Measurements from ENCODE around the gene HSPA12A. TPM values are rescaled to one million over a fixed set of nuclear protein-coding genes. Genes with fewer than 3 reads are reported as not detected.

HSPA12A gene
- polyA plus RNA-seq, 3 donors, result 33.4 to 56.2 (median 38.9) TPM

DNA sequence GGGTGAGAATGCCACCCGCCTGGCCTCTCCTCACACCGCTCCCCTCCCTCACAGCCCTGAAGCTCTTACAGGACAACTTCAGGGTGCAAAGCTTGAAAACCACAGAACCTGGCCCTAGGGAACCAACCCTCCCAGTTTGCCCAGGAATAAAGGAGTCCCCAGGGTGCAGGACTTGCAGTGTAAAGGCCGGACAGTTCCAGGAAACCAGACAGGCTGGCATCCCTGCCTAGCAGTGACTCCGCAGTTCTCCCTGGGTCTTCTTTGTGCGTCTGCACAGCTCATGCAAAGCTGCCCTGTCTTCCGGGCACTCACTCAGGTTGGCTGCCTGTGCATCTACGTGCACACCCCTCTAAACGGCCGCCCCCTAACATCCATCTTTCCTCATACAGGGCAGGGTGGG lies 36.1 kb downstream of the HSPA12A start:
- DNase-seq (ENCODE audit: extremely low read depth in 1 of 11, low read depth in 9 of 11, low spot score in 4 of 11), result no peak

DNA sequence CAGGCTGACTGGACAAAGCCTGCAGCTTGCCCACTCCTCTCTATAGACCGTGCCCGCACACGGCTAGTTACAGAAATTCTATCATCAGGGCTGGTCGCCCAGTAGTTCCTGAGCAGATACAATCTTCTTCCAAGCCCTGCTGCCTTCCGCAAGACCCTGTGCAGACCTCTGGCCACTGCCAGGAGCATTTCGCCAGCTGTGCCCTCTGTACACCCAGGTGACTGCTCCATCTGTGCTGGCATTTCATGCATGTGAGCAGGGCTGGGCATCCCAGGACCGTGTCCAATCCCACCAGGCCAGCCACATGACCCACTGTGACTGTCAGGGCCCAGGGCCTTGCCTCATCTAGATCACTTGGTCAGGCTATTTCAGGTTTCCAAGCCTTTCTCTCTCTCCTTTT lies 36.9 kb downstream of the HSPA12A start:
- no peak for DNase-seq (ENCODE audit: extremely low read depth in 1 of 11, low read depth in 9 of 11, low spot score in 4 of 11)

GRCh38 chr10:116704926-116705325 lies 37.4 kb downstream of the HSPA12A start:
- DNase-seq (ENCODE audit: extremely low read depth in 1 of 11, low read depth in 9 of 11, low spot score in 4 of 11), result no peak

GRCh38 chr10:116702165-116702564 lies 40.2 kb downstream of the HSPA12A start:
- no peak for DNase-seq (ENCODE audit: extremely low read depth in 1 of 11, low read depth in 9 of 11, low spot score in 4 of 11)

GRCh38 chr10:116699471-116700150 lies 42.8 kb downstream of the HSPA12A start:
- DNase-seq (ENCODE audit: extremely low read depth in 1 of 11, low read depth in 9 of 11, low spot score in 4 of 11), result no peak

- DNase-seq (ENCODE audit: extremely low read depth in 1 of 11, low read depth in 9 of 11, low spot score in 4 of 11), result no peak
Observed at GRCh38 chr10:116699049-116699448, 43.3 kb downstream of the HSPA12A start.

DNA sequence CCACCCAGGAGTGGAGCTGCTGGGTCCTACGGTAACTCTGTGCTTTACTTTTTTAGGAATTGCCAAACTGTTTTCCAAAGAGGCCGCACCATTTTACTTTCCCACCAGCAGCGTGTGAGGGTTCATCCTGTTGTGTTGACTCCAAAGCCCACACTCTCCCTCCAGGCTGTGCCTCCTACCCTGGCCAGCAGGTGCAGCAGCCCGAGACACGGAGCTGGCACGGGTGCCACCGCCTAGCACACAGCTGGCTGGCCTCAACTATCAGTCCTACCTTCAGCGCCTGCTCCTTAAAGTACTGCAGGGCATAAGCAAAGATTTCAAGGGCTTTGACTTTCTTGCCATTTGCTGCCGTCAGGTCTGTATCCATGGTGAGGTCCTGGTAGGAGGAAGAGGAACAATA lies 44.0 kb downstream of the HSPA12A start:
- no peak for DNase-seq (ENCODE audit: extremely low read depth in 1 of 11, low read depth in 9 of 11, low spot score in 4 of 11)

- no peak for DNase-seq (ENCODE audit: extremely low read depth in 1 of 11, low read depth in 9 of 11, low spot score in 4 of 11)
Observed at GRCh38 chr10:116697816-116698215, 44.5 kb downstream of the HSPA12A start.

GRCh38 chr10:116696919-116697318 lies 45.4 kb downstream of the HSPA12A start:
- no peak for DNase-seq (ENCODE audit: extremely low read depth in 1 of 11, low read depth in 9 of 11, low spot score in 4 of 11)

DNA sequence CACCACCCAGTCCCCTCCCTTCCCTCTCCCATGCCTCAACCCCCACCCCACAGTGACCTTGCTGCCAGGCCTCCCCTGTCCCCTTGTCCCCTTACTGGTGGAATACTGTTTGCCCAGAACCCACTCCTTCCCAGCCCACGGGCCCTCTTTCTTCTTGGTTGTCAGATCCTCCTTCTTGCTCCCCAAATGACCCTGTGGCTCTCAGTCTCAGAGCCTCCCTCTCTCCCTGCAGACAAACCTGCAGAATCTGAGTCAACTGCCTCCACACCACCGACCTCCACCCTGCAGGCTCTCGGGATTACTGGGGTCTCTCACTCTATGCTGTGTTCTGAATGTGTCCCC lies 47.5 kb downstream of the HSPA12A start:
- DNase-seq (ENCODE audit: extremely low read depth in 1 of 11, low read depth in 9 of 11, low spot score in 4 of 11), result no peak

DNA sequence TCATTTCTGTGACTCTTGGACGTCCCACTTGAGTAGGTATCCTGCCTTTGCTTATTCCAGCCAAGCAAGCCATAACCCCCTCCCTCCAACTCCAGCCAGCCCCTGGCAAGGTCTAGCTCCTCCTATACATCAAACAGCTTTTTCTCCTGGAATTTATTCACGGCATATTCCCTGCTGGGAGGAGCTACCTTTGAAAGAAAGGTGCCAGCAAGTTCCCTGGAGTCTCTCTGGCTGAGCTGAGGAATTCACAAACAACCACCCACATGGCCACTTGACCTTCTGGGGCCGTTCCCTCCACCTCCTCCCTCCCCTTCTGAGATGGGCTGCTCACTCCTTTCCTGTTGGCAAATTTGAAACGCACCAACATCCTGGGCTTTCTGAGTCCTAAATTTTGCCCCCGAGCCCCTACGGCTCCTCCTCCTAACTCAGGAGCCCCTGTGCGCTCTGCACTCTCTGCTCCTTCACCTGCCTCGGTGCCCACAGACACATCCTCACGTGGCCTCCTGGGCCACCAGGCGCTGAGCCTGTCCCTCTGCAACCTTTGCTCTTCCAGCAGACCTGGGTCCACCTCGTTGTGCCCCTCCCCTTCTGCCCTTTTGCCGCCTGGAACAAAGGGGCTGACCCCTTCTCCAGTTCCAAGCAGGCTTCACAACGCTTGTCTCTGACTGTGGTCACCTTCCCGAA lies 48.0 kb downstream of the HSPA12A start:
- peak in 2 of 11 donors; percentile 49 to 63 for DNase-seq (ENCODE audit: extremely low read depth in 1 of 11, low read depth in 9 of 11, low spot score in 4 of 11)

DNA sequence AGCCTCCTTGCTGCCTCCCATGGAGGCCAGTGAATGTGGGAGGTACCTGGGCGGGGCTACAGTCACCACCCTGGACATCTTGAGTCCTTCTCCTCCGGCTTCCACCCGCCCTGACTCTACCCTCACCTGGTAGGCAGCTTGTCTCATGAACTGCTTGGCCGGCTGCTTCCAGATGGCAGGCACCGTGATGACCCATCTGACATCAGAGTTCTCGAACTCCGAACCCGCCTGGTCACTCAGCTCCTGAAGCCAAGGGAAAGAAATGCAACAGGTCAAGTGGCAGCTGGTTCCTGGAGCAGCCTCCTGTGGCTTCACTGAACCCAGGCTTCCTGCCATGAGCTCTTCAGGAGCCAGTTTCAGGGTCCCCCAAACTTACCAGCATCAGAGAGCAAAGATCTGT lies 50.1 kb downstream of the HSPA12A start:
- DNase-seq (ENCODE audit: extremely low read depth in 1 of 11, low read depth in 9 of 11, low spot score in 4 of 11), result no peak

DNA sequence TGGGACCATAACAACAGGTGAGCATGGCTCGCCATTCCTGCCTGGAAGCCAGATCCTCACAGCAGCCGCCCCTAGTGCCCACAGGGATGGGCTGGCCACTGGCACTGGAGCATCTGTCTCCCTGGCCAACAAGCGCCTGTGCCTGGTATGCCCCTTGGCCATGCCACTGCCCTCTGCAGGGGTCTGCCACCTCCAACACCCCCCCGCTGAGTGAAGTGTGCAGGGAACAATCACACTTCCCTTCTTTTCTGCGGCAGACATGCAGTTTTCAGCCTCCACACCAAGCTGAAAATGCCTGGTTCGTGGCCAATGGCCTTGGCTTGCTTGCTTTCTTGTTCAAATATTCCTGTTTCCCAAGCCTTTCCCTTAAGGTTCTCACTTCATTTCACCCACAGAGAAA lies 50.7 kb downstream of the HSPA12A start:
- DNase-seq (ENCODE audit: extremely low read depth in 1 of 11, low read depth in 9 of 11, low spot score in 4 of 11), result no peak

GRCh38 chr10:116690356-116691322 lies 51.7 kb downstream of the HSPA12A start:
- peak in 1 of 11 donors; percentile 30 for DNase-seq (ENCODE audit: extremely low read depth in 1 of 11, low read depth in 9 of 11, low spot score in 4 of 11)

GRCh38 chr10:116689744-116690143 lies 52.6 kb downstream of the HSPA12A start:
- DNase-seq (ENCODE audit: extremely low read depth in 1 of 11, low read depth in 9 of 11, low spot score in 4 of 11), result no peak

DNA sequence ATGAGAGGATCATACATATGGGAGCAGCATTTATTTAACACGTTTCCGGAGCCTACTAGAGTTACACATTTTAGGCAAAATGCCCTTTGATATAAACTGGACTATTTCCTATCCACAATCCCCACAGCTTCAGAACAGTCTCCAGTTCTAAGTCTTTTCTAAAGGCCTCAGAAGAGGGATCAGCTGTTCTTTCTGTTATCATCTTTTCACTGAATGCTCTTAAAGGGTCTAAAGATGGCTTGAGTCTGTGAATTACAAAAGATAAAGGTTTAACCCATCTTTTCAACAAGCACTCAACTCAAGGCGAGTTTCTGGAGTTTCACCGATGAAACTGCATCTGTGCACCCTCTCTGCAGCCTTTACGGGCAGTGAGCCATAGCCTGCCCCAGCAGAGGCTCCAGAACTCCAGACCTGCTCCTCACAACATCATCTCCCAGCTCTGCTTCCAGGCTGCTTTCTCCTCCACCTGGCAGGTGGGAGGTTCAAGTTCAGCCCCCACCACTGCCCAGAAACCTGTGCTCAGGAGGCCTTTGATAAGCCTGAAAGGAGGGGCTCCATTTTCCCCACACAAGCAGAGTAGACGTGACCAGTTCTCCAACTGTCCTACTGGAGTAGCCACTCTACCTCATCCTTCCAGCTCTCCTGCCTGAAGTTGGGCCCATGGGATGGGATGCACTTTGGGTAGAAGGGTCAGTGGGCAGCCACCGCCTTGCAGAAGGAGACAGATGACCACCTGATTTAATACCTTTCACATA lies 53.4 kb downstream of the HSPA12A start:
- DNase-seq (ENCODE audit: extremely low read depth in 1 of 11, low read depth in 9 of 11, low spot score in 4 of 11), result no peak

DNA sequence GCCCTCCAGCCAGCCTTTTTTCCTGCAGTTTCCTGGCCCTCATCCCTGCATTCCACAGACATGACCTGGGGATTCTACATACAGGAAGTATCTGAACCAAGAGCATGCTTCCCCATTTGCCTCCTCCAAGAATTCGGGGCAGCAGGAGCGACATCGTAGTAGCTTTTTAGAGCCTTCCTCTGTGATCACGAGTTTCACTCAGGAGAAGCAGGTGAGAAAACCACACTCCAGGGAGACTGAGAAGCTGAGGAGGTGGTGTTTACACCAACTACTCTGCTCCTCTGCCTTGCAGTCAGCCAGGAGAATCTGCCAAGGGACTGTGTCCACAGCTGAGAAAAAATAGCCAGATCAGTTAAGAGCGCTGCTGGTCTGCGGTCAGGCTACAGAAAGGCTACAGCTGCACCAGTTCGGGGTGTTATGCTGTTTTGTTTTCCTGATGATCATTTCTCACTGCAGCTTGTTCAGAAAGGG lies 54.1 kb downstream of the HSPA12A start:
- DNase-seq (ENCODE audit: extremely low read depth in 1 of 11, low read depth in 9 of 11, low spot score in 4 of 11), result no peak

DNA sequence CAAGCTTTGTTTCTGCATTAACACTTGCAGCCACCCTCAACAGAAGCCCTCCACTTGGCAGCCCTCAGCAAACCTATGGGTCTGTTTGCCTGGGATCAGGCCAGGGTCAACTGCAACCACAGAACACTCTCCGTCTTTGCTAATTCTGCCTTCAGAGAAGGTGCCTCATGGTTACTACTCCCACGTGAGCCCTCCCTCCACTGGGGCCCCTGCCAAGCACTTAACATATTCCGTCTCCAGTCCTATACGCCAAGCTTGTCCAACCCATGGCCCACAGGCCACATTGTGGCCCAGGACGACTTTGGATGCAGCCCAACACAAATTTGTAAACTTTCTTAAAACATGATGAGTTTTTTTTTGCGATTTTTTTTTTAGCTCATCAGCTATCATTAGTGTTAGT lies 54.7 kb downstream of the HSPA12A start:
- no peak for DNase-seq (ENCODE audit: extremely low read depth in 1 of 11, low read depth in 9 of 11, low spot score in 4 of 11)

GRCh38 chr10:116686632-116687031 lies 55.7 kb downstream of the HSPA12A start:
- no peak for DNase-seq (ENCODE audit: extremely low read depth in 1 of 11, low read depth in 9 of 11, low spot score in 4 of 11)

Measured in renal cortex interstitium (tissue), 11 donors.